K562 treated with DMSO at 1 percent for 12 hours (cell line): ENCODE data around the gene SDHA. TPM values are rescaled to one million over a fixed set of nuclear protein-coding genes. Genes with fewer than 3 reads are reported as not detected.

ENCODE experiments used
- total RNA-seq: library from RNA; unstranded; fragments of 300-600 nt; gene quantifications from 2 replicates; pipeline ENCODE4 v1.2.3, GENCODE V29; 2022; ENCODE audit not compliant: insufficient read depth

The SDHA gene
- total RNA-seq = 104 and 125 TPM in 2 replicates

GRCh38 chr5:217494-218456, at the start of gene SDHA, which contains the start of gene CCDC127:
Gene SDHA, plus strand, starts transcription at chr5:218320. Its CDS starts 36 bp downstream, at chr5:218356.
Gene CCDC127, minus strand, starts transcription at chr5:218153. Its CDS starts 1,304 bp downstream, at chr5:216849.

DNA sequence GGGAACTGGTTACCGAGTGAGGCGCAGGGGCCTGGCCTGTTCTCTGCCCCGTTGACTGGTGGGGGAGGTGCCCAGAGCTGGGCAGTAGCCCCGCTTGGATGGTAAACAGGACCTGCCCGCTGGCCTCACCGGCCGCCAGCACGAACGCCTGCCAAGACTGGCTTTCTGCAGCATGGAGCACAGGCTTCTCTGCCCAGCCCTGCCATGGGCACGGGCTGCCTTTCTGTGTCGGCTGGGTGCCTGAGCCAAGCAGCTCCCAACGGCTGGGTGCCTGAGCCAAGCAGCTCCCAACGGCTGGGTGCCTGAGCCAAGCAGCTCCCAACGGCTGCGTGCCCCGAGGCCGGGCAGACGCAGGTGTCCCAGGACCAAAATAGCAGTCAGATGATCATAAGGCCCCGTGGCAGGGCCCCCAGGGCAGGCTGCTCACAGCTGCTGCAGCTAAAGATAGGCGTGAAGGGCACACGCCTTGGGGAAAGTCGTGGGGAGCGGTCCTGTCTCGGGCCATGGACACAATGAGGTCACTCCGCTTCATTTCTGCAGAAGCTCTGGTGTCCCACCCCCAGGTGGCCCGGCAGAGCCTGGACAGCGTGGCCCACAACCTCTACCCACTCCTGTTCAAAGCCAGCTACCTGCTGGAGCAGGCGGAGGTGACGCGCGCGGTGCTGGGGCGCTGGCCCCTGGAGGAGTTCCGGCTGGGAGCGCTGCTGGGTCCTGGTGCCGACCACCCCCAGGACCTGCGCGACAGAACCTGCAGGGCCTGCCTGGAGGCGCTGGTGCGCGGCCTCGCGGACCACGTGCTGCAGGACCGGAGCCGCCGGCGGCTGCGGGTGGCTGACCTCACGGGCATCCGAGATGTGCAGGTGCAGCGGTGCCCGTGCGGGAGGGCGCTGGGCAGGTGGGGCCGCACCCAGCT, 26.8 kb upstream of the SDHA start, which contains the start of gene LRRC14B:
LRRC14B (plus strand) TSS at position 460 of the 913 bp plus-strand sequence; CDS start at position 504, 44 bp downstream.

Other genes starting within 250 kb of the SDHA start
- not detected in 2 replicates for gene PLEKHG4B, start 126.2 kb upstream of the SDHA start, total RNA-seq
- not detected in 2 replicates for gene LRRC14B, start 26.8 kb upstream of the SDHA start, total RNA-seq
- gene CCDC127, start 167 bp upstream of the SDHA start, total RNA-seq = 3.7 and 5.8 TPM in 2 replicates
- gene PDCD6, start 53.3 kb downstream of the SDHA start, total RNA-seq = 115 and 130 TPM in 2 replicates
- 3.0 and 4.0 TPM in 2 replicates for gene AHRR, start 103.4 kb downstream of the SDHA start, total RNA-seq
- 38.4 and 48.4 TPM in 2 replicates for gene EXOC3, start 224.9 kb downstream of the SDHA start, total RNA-seq